Muscle of leg (tissue), 11 donors: ENCODE results near the gene DPCD. TPM values are rescaled to one million over a fixed set of nuclear protein-coding genes. Genes with fewer than 3 reads are reported as not detected.

Experiments used
- DNase-seq: peaks from one replicate; pipeline ENCODE4 v3.0.0; 2013
- H3K27ac ChIP-seq: one replicate; pipeline ENCODE4 v1.5.1; 2013; ENCODE audit warnings: mild to moderate bottlenecking, low read length, control low read depth
- H3K27me3 ChIP-seq: one replicate; pipeline ENCODE4 v1.6.1; 2013; ENCODE audit warnings: low read length; ENCODE audit not compliant: control insufficient read depth, insufficient read depth
- H3K36me3 ChIP-seq: one replicate; pipeline ENCODE4 v1.6.1; 2013; ENCODE audit warnings: low read length; ENCODE audit not compliant: control insufficient read depth, insufficient read depth
- H3K4me1 ChIP-seq: one replicate; pipeline ENCODE4 v1.6.1; 2013; ENCODE audit warnings: low read length; ENCODE audit not compliant: control insufficient read depth, insufficient read depth
- H3K4me3 ChIP-seq: one replicate; pipeline ENCODE4 v1.5.1; 2013; ENCODE audit warnings: low read length, control low read depth
- H3K9me3 ChIP-seq: replicated peaks from 2 replicates; pipeline ENCODE4 v1.6.1; 2013; ENCODE audit warnings: low read depth, low read length; ENCODE audit not compliant: control insufficient read depth
- WGBS: methylation state at CpG from one replicate; pipeline ENCODE4 v1.1.5; 2013; ENCODE audit warnings: missing lambda C conversion rate; ENCODE audit not compliant: insufficient coverage; 5-methylcytosine and 5-hydroxymethylcytosine counted together
- polyA plus RNA-seq, 8 donors: library from polyadenylated mRNA; unstranded; fragments of 120-200 nt; gene quantifications; one replicate each; pipeline versions ENCODE4 v1.2.1 to v1.2.3, GENCODE V29; 2013; ENCODE audit warnings: inconsistent platforms in 1 of 8, low replicate concordance in 1 of 8; ENCODE audit not compliant: insufficient read length in 8 of 8, insufficient read depth in 1 of 8
- total RNA-seq: library from RNA; stranded (reverse); fragments of 120-200 nt; gene quantifications from one replicate; pipeline ENCODE4 v1.2.4, GENCODE V29; 2013

DPCD gene
- total and polyA plus RNA-seq, 9 donors = 15.4 to 23.8 (median 17.8) TPM

GRCh38 chr10:101639141-101639900 is 51.2 kb downstream of the DPCD start:
- H3K27ac ChIP-seq = no peak overlapping the region
- H3K27me3 ChIP-seq = no peaks in the 10 kb centered on the region
- no peak for DNase-seq
- H3K4me1 ChIP-seq = no peaks in the 10 kb centered on the region
- 100% methylated on average over 1 of the region's 2 CpGs for WGBS
- no peak overlapping the region for H3K4me3 ChIP-seq
- no peaks in the 10 kb centered on the region for H3K9me3 ChIP-seq
- H3K36me3 ChIP-seq = peaks cover 34% of the 10 kb centered on the region

- DNase-seq = no peak
- WGBS = 93% methylated on average over 1 of the region's 3 CpGs
- H3K4me1 ChIP-seq = peaks cover 8% of the 10 kb centered on the region
- no peak overlapping the region for H3K27ac ChIP-seq
- H3K36me3 ChIP-seq = peaks cover 33% of the 10 kb centered on the region
- no peaks in the 10 kb centered on the region for H3K9me3 ChIP-seq
- H3K4me3 ChIP-seq = no peak overlapping the region
- no peaks in the 10 kb centered on the region for H3K27me3 ChIP-seq
Observed at GRCh38 chr10:101643546-101643945, 55.4 kb downstream of the DPCD start.

- no peak for DNase-seq
- WGBS = no CpG with 5 or more reads among the region's 3 CpGs
- Histone ChIP-seq H3K4me1 (peaks cover 8% of the 10 kb centered on the region), H3K27ac (no peak overlapping the region), H3K36me3 (peaks cover 35% of the 10 kb centered on the region), H3K9me3 (no peaks in the 10 kb centered on the region), H3K4me3 (no peak overlapping the region), H3K27me3 (no peaks in the 10 kb centered on the region)
Observed at GRCh38 chr10:101644002-101644401, 55.9 kb downstream of the DPCD start.

- Histone ChIP-seq H3K27ac (no peak overlapping the region), H3K27me3 (no peaks in the 10 kb centered on the region), H3K4me3 (no peak overlapping the region), H3K9me3 (no peaks in the 10 kb centered on the region), H3K4me1 (peaks cover 8% of the 10 kb centered on the region), H3K36me3 (peaks cover 47% of the 10 kb centered on the region)
- WGBS = no CpG with 5 or more reads among the region's 1 CpG
- no peak for DNase-seq
Observed at GRCh38 chr10:101645659-101646058, 57.5 kb downstream of the DPCD start.

- Histone ChIP-seq H3K36me3 (peaks cover 54% of the 10 kb centered on the region), H3K9me3 (no peaks in the 10 kb centered on the region), H3K27me3 (no peaks in the 10 kb centered on the region), H3K27ac (no peak overlapping the region), H3K4me3 (no peak overlapping the region), H3K4me1 (peaks cover 8% of the 10 kb centered on the region)
- peak; percentile 51 for DNase-seq
- WGBS = 30% methylated on average over 3 of the region's 6 CpGs
Observed at GRCh38 chr10:101646364-101646763, 58.2 kb downstream of the DPCD start.

- WGBS = 57% methylated on average over 1 of the region's 2 CpGs
- no peaks in the 10 kb centered on the region for H3K27me3 ChIP-seq
- DNase-seq = no peak
- H3K36me3 ChIP-seq = peaks cover 61% of the 10 kb centered on the region
- H3K27ac ChIP-seq = no peak overlapping the region
- H3K4me3 ChIP-seq = no peak overlapping the region
- H3K9me3 ChIP-seq = no peaks in the 10 kb centered on the region
- peaks cover 8% of the 10 kb centered on the region for H3K4me1 ChIP-seq
Observed at GRCh38 chr10:101647255-101647654, 59.1 kb downstream of the DPCD start.

GRCh38 chr10:101649525-101650085 is 61.5 kb downstream of the DPCD start:
- H3K9me3 ChIP-seq = no peaks in the 10 kb centered on the region
- H3K27me3 ChIP-seq = no peaks in the 10 kb centered on the region
- 92% methylated on average over 4 of the region's 5 CpGs for WGBS
- H3K36me3 ChIP-seq = peaks cover 57% of the 10 kb centered on the region
- peaks cover 8% of the 10 kb centered on the region for H3K4me1 ChIP-seq
- DNase-seq = no peak
- no peak overlapping the region for H3K4me3 ChIP-seq
- no peak overlapping the region for H3K27ac ChIP-seq

- 64% methylated on average over 14 of the region's 15 CpGs for WGBS
- DNase-seq = no peak
- Histone ChIP-seq H3K36me3 (peaks cover 60% of the 10 kb centered on the region), H3K4me3 (no peak overlapping the region), H3K9me3 (no peaks in the 10 kb centered on the region), H3K27ac (no peak overlapping the region), H3K4me1 (peaks cover 6% of the 10 kb centered on the region), H3K27me3 (no peaks in the 10 kb centered on the region)
Observed at GRCh38 chr10:101650863-101651262, 62.7 kb downstream of the DPCD start.

GRCh38 chr10:101651336-101651735 is 63.2 kb downstream of the DPCD start:
- Histone ChIP-seq H3K36me3 (peaks cover 62% of the 10 kb centered on the region), H3K27me3 (no peaks in the 10 kb centered on the region), H3K4me1 (peaks cover 1% of the 10 kb centered on the region), H3K4me3 (no peak overlapping the region), H3K9me3 (no peaks in the 10 kb centered on the region), H3K27ac (no peak overlapping the region)
- 47% methylated on average over 3 of the region's 5 CpGs for WGBS
- DNase-seq = no peak

- Histone ChIP-seq H3K9me3 (no peaks in the 10 kb centered on the region), H3K4me3 (no peak overlapping the region), H3K27ac (no peak overlapping the region), H3K36me3 (peaks cover 65% of the 10 kb centered on the region), H3K27me3 (no peaks in the 10 kb centered on the region), H3K4me1 (no peaks in the 10 kb centered on the region)
- no peak for DNase-seq
- WGBS = 89% methylated on average over 6 of the region's 8 CpGs
Observed at GRCh38 chr10:101653536-101653935, 65.4 kb downstream of the DPCD start.
